ENCODE measurements around the gene SPEN. TPM values are rescaled to one million over a fixed set of nuclear protein-coding genes. Genes with fewer than 3 reads are reported as not detected.
A peak's percentile ranks its signal among the peaks of the same experiment; 100 is the strongest.
"Not testable (repeated sequence)": the region's sequence is repeated elsewhere in the genome, so short reads cannot be mapped to it uniquely, and the experiment has no call there.

Gene SPEN
- total and polyA plus RNA-seq, 9 donors, result 22.8 to 44.3 (median 33.3) TPM

DNA sequence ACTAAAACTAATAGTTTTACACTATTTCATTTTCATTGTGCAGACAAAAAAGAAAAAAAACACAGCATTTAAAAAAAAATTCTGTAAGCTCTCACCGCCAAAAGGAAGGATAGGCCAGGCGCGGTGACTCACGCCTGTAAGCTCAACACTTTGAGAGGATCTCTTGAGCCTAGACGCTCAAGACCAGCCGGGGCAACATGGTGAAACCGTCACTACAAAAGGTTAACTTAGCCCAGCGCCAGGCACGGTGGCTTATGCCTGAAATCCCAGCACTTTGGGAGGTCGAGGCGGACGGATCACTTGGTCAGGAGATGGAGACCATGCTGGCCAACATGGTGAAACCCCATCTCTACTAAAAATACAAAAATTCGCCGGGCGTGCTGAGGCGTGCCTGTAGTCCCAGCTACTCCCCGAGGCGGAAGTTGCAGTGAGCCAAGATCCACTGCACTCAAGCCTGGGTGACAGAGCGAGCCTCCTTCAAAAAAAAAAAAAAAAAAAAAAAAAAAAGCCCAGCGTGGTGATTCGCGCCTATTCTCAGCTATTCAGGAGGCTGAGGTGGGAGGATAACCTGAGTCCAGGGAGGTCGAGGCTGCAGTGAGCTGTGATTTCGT is 14.3 kb upstream of the SPEN start:
- H3K27me3 ChIP-seq (ENCODE audit: control insufficient read depth, insufficient read depth, low read length), result no peaks in the 10 kb centered on the region
- DNase-seq, result peak; percentile 60
- WGBS (ENCODE audit: insufficient coverage), result 60% methylated on average over 12 of the region's 24 CpGs
- peak overlapping the region; percentile 100 for H3K27ac ChIP-seq (ENCODE audit: low read length)
- peaks cover 20% of the 10 kb centered on the region for H3K4me1 ChIP-seq (ENCODE audit: control insufficient read depth, insufficient read depth, low read length)
- no peaks in the 10 kb centered on the region for H3K9me3 ChIP-seq (replicated peaks; ENCODE audit: control insufficient read depth, low read depth, low read length)
- H3K4me3 ChIP-seq (ENCODE audit: low read length), result peak overlapping the region; percentile 66
- no peaks in the 10 kb centered on the region for H3K36me3 ChIP-seq (ENCODE audit: control insufficient read depth, insufficient read depth, low read length)

DNA sequence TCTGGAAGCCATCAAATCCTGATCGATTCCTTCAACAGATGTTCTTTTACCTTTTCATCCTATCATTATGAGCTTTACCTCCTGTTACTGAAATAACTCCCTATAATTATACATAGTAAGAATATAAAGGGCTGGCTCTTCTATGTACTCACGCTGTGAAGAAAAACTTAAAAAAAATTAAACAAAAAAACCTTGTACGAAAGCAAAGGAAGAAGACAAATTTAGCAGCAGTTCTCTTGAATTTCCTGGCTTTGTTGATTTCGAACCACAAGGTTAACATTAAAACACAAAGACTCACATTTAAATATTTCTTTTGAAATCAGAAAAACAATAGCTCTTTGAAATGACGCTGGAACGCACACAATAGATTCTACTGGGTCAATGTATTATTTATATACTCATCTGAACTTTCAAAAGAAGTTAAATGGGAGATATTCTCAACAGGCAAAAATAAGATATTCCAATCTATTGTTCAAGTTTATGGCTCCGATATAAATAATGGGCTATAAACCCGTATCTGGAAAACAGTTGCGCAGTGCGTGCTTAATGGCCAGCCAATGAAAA is 13.6 kb upstream of the SPEN start:
- 0% methylated on average over 3 of the region's 10 CpGs for WGBS (ENCODE audit: insufficient coverage)
- Histone ChIP-seq H3K27ac (ENCODE audit: low read length) (peak overlapping the region; percentile 100), H3K36me3 (ENCODE audit: control insufficient read depth, insufficient read depth, low read length) (no peaks in the 10 kb centered on the region), H3K4me3 (ENCODE audit: low read length) (peak overlapping the region; percentile 66), H3K9me3 (replicated peaks; ENCODE audit: control insufficient read depth, low read depth, low read length) (no peaks in the 10 kb centered on the region), H3K4me1 (ENCODE audit: control insufficient read depth, insufficient read depth, low read length) (peaks cover 20% of the 10 kb centered on the region), H3K27me3 (ENCODE audit: control insufficient read depth, insufficient read depth, low read length) (no peaks in the 10 kb centered on the region)
- DNase-seq, result peak; percentile 52

DNA sequence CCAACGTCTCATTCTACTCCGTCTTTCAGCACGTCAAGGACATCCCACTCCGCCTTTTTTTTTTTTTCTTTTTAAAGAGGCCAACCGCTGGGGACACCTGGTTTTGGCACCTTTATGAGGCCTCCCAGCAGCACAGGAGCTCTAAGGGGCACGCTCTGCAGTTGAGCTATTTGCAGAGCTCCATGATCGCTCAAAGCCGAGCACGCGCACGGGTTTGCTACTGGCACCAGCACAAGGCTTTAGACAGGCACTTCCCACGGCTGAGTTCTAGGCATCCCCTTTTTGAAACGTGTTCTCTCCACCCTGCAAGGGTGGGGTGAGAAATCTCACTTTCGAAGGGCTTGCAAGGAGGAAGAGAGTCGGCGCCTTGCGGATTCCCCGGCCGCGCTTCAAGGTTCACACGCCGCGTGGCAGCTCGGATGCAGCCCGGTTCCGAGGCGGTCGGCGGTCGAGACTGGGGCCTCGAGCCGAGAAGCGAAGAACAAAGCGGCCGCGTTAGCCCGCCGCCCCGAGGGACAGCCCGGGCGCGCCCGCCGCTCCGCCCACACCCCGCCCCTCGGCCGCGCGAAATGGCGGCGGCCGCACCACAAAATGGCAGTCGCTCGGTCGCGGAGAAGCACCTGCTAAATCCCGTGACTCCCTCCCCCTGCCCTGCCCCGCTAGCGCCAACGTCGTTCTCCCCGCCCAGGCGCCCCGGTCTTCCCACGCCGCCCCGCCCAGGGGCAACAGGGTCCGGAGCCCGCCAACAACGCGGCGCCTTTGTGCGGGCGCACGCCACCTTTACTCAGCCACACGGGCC is 12.9 kb upstream of the SPEN start:
- H3K4me3 ChIP-seq (ENCODE audit: low read length), result peak overlapping the region; percentile 66
- H3K36me3 ChIP-seq (ENCODE audit: control insufficient read depth, insufficient read depth, low read length), result no peaks in the 10 kb centered on the region
- 0% methylated on average over 77 of the region's 77 CpGs for WGBS (ENCODE audit: insufficient coverage)
- peak; percentile 98 for DNase-seq
- H3K27ac ChIP-seq (ENCODE audit: low read length), result peak overlapping the region; percentile 100
- no peaks in the 10 kb centered on the region for H3K9me3 ChIP-seq (replicated peaks; ENCODE audit: control insufficient read depth, low read depth, low read length)
- no peaks in the 10 kb centered on the region for H3K27me3 ChIP-seq (ENCODE audit: control insufficient read depth, insufficient read depth, low read length)
- H3K4me1 ChIP-seq (ENCODE audit: control insufficient read depth, insufficient read depth, low read length), result peaks cover 20% of the 10 kb centered on the region

DNA sequence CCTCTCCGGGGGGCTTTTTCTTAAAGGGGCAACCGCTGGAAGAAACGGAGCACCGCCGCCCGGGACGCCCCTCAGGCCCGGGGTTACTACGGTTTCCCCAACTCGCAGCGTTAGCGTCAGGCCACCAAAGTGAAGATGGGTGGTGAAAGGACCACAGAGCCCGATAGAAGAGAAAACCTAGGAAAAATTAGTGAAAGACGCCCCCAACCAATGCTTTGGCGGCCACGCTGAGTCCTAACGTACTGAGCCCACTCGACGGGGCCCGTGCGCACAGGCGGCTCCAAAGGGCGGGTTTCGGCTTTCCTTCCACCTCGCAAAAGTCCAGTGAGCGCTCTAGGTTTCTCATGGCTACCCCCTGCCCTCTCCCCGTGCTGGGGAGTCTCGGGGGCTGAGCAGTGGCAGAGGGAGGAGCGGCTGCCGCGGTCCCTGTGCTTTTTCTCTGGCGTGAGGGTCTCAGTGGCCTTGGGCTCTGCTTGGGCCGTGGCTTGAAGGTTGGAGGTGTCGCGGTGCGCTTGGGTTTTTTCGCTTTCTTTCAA is 12.2 kb upstream of the SPEN start:
- Histone ChIP-seq H3K9me3 (replicated peaks; ENCODE audit: control insufficient read depth, low read depth, low read length) (no peaks in the 10 kb centered on the region), H3K36me3 (ENCODE audit: control insufficient read depth, insufficient read depth, low read length) (no peaks in the 10 kb centered on the region), H3K4me1 (ENCODE audit: control insufficient read depth, insufficient read depth, low read length) (peaks cover 20% of the 10 kb centered on the region), H3K4me3 (ENCODE audit: low read length) (peak overlapping the region; percentile 66), H3K27ac (ENCODE audit: low read length) (peak overlapping the region; percentile 100), H3K27me3 (ENCODE audit: control insufficient read depth, insufficient read depth, low read length) (no peaks in the 10 kb centered on the region)
- under 1% methylated on average over 36 of the region's 37 CpGs for WGBS (ENCODE audit: insufficient coverage)
- no peak for DNase-seq

DNA sequence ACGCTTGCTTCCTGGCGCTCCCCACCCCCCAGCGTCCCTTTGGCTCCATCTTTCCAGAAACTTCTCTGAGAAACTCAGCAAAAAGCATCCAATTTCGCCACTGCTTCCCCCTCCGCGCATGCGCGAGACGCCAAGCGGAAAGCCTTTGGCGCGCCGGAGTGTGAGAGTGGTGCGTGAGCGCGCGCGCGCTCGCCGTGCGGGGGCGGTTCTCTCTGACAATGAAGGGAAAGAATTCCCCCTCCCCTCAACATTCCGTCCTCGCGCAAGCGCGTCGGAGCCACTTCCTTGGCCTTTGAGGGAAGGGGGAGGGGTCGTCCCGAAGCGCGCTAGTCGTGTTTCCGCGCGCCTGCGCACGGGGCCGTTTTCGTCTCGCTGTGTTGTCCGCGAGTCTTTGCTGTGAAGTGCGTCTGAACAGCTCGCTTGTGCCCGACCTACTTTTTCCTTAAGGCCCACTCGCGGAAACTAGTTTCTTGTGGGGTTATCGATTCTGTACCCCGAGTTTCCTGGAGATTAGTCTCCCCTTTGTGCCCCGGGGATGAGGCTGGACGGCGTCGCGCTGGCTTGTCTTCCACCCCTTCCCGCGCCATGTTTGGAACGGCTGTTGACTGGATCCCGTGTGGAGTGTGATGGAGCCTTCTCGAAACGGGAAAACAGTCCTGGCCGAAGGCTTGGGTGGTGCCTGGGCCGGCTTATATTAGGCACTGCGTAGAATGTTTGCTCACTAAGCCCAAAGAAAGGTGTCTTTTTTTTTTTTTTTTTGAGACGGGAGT is 11.6 kb upstream of the SPEN start:
- WGBS (ENCODE audit: insufficient coverage), result 5% methylated on average over 36 of the region's 66 CpGs
- peak overlapping the region; percentile 66 for H3K4me3 ChIP-seq (ENCODE audit: low read length)
- H3K9me3 ChIP-seq (replicated peaks; ENCODE audit: control insufficient read depth, low read depth, low read length), result no peaks in the 10 kb centered on the region
- peak; percentile 100 for DNase-seq
- H3K36me3 ChIP-seq (ENCODE audit: control insufficient read depth, insufficient read depth, low read length), result no peaks in the 10 kb centered on the region
- H3K27me3 ChIP-seq (ENCODE audit: control insufficient read depth, insufficient read depth, low read length), result no peaks in the 10 kb centered on the region
- peaks cover 20% of the 10 kb centered on the region for H3K4me1 ChIP-seq (ENCODE audit: control insufficient read depth, insufficient read depth, low read length)
- peak overlapping the region; percentile 100 for H3K27ac ChIP-seq (ENCODE audit: low read length)

DNA sequence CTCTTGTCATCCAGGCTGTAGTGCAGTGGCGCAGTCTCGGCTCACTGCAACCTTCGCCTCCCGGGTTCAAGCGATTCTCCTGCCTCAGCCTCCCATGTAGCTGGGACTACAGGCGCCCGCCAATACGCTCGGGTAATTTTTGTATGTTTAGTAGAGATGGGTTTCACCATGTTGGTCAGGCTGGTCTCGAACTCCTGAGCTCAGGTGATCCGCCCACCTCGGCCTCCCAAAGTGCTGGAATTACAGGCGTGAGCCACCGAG is 11.1 kb upstream of the SPEN start:
- DNase-seq; H3K36me3 ChIP-seq (ENCODE audit: control insufficient read depth, insufficient read depth, low read length); H3K9me3 ChIP-seq (replicated peaks; ENCODE audit: control insufficient read depth, low read depth, low read length); H3K27me3 ChIP-seq (ENCODE audit: control insufficient read depth, insufficient read depth, low read length): not testable (repeated sequence)
- Histone ChIP-seq H3K27ac (ENCODE audit: low read length) (peak overlapping the region; percentile 96), H3K4me1 (ENCODE audit: control insufficient read depth, insufficient read depth, low read length) (peaks cover 20% of the 10 kb centered on the region), H3K4me3 (ENCODE audit: low read length) (peak overlapping the region; percentile 49)
- WGBS (ENCODE audit: insufficient coverage), result 89% methylated on average over 5 of the region's 14 CpGs

DNA sequence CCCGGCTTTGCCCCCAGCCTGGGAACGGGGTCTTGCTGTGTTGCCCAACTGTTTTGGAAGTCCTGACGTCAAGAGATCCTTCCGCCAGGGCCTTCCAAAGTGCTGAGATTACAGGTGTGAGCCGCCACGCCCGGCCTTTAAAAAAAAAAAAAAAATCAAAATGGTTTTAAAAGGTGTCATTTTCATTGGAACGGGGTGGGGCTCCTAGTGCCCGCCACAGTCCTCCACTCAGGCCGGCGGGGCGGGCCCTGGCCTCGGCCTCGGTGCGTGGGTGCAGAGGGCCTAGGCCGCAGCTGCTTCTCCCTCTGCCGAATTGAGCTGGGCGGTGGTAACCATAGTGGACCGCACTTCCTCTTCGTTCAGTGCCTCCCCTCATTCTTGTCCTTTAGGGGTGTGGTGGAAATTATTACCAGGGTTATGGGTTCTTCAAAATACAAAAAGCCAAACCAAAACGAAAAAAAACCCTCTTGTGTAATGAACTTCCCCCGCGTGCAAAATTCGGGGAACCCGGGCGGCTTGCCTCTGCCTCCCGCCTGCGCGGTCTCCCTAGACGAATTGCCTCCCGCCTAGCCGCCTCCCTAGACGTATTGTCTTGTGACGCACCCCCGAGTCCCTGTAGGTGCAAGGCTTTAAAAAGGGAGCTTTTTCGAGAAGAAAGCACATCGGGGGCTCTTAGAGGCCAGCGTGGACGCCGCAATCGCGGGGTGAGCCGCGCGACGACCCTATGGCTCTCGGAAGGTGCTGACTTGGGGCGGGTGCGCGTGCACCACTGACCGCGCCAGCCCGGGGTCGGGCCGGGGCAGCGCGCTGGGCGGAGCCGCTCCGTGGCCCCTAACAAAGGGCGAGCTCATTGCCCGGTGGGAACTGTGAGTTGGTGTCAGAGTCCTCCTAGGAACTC is 10.5 kb upstream of the SPEN start:
- Histone ChIP-seq H3K36me3 (ENCODE audit: control insufficient read depth, insufficient read depth, low read length) (no peaks in the 10 kb centered on the region), H3K4me1 (ENCODE audit: control insufficient read depth, insufficient read depth, low read length) (peaks cover 20% of the 10 kb centered on the region), H3K9me3 (replicated peaks; ENCODE audit: control insufficient read depth, low read depth, low read length) (no peaks in the 10 kb centered on the region), H3K27me3 (ENCODE audit: control insufficient read depth, insufficient read depth, low read length) (no peaks in the 10 kb centered on the region), H3K27ac (ENCODE audit: low read length) (peak overlapping the region; percentile 40), H3K4me3 (ENCODE audit: low read length) (no peak overlapping the region)
- 37% methylated on average over 50 of the region's 62 CpGs for WGBS (ENCODE audit: insufficient coverage)
- peak; percentile 46 for DNase-seq

DNA sequence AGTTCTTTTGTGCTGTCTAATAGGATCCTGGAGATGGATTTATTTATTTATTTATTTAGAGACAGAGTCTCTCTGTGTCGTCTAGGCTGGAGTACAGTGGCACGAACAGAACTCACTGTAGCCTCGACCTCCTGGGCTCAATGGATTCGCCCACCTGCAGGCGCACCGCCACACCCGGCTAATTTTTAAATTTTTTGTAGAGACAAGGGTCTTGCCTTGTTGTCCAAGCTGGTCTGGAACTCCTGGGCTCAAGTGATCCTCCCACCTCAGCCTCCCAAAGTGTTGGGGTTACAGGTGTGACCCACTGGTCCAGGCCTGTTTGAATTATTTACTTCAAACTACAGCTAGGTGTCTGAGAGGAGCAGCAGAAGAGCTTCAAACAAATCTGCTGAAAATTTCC is 9.6 kb upstream of the SPEN start:
- no peak overlapping the region for H3K4me3 ChIP-seq (ENCODE audit: low read length)
- no CpG with 5 or more reads among the region's 7 CpGs for WGBS (ENCODE audit: insufficient coverage)
- no peak for DNase-seq
- no peaks in the 10 kb centered on the region for H3K27me3 ChIP-seq (ENCODE audit: control insufficient read depth, insufficient read depth, low read length)
- H3K36me3 ChIP-seq (ENCODE audit: control insufficient read depth, insufficient read depth, low read length), result no peaks in the 10 kb centered on the region
- no peaks in the 10 kb centered on the region for H3K9me3 ChIP-seq (replicated peaks; ENCODE audit: control insufficient read depth, low read depth, low read length)
- H3K4me1 ChIP-seq (ENCODE audit: control insufficient read depth, insufficient read depth, low read length), result peaks cover 20% of the 10 kb centered on the region
- no peak overlapping the region for H3K27ac ChIP-seq (ENCODE audit: low read length)

DNA sequence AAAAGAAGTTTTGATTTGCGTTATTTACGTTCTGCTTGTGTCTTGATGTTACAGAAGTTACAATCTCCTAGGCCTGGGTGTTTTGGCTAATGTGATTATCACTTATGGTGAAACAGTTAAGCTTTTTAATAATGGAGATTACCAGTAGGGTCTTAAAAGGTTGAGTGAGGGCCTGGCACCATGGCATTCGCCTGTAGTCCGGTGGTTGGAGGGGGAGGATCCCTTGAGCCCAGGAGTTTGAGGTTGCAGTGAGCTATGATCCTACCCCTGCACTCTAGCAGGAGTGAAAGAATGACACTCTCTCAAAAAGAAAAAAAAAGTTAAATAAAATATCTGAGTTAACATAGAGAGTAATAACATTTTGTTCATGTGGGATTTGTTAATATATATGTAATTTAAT is 8.8 kb upstream of the SPEN start:
- WGBS (ENCODE audit: insufficient coverage), result 93% methylated on average over 2 of the region's 4 CpGs
- no peak overlapping the region for H3K4me3 ChIP-seq (ENCODE audit: low read length)
- H3K4me1 ChIP-seq (ENCODE audit: control insufficient read depth, insufficient read depth, low read length), result peaks cover 14% of the 10 kb centered on the region
- no peaks in the 10 kb centered on the region for H3K36me3 ChIP-seq (ENCODE audit: control insufficient read depth, insufficient read depth, low read length)
- no peak overlapping the region for H3K27ac ChIP-seq (ENCODE audit: low read length)
- H3K27me3 ChIP-seq (ENCODE audit: control insufficient read depth, insufficient read depth, low read length), result no peaks in the 10 kb centered on the region
- H3K9me3 ChIP-seq (replicated peaks; ENCODE audit: control insufficient read depth, low read depth, low read length), result no peaks in the 10 kb centered on the region
- no peak for DNase-seq

Data from muscle of leg (tissue), 11 donors.